H9 (cell line): ENCODE measurements around the gene SUMO2. TPM values are rescaled to one million over a fixed set of nuclear protein-coding genes. Genes with fewer than 3 reads are reported as not detected.

Experiments
- DNase-seq: peaks from one replicate; pipeline ENCODE4 v3.0.0-alpha.2; 2017
- H2AFZ ChIP-seq: one replicate; pipeline ENCODE4 v1.6.1; 2013; ENCODE audit warnings: mild to moderate bottlenecking, low read length, control low read depth, moderate library complexity
- H2AK5ac ChIP-seq: 2 replicates; pipeline ENCODE4 v1.6.1; 2013; ENCODE audit warnings: low read length, control low read depth, mixed read lengths; ENCODE audit not compliant: insufficient read length
- H2BK120ac ChIP-seq: one replicate; pipeline ENCODE4 v1.6.1; 2013; ENCODE audit warnings: low read depth, mild to moderate bottlenecking, low read length, control low read depth, inconsistent platforms; ENCODE audit not compliant: poor library complexity, severe bottlenecking
- H2BK12ac ChIP-seq: 2 replicates; pipeline ENCODE4 v1.6.1; 2013; ENCODE audit warnings: low read length, control low read depth, mixed read lengths, low read depth; ENCODE audit not compliant: insufficient read length
- H2BK15ac ChIP-seq: 2 replicates; pipeline ENCODE4 v1.6.1; 2013; ENCODE audit warnings: low read depth, low read length, control low read depth
- H2BK20ac ChIP-seq: one replicate; pipeline ENCODE4 v1.6.1; 2013; ENCODE audit warnings: low read depth, mild to moderate bottlenecking, low read length, control low read depth, inconsistent platforms; ENCODE audit not compliant: poor library complexity, severe bottlenecking
- H2BK5ac ChIP-seq: 2 replicates; pipeline ENCODE4 v1.6.1; 2013; ENCODE audit warnings: low read length, control low read depth, mixed read lengths; ENCODE audit not compliant: insufficient read length
- H3K14ac ChIP-seq: 2 replicates; pipeline ENCODE4 v1.6.1; 2013; ENCODE audit warnings: low read length, control low read depth; ENCODE audit not compliant: insufficient read depth
- H3K18ac ChIP-seq: 2 replicates; pipeline ENCODE4 v1.6.1; 2013; ENCODE audit warnings: low read depth, mild to moderate bottlenecking, mixed read lengths, low read length, control low read depth; ENCODE audit not compliant: insufficient read length
- H3K23ac ChIP-seq: 2 replicates; pipeline ENCODE4 v1.6.1; 2013; ENCODE audit warnings: low read length, control low read depth, mixed read lengths, low read depth; ENCODE audit not compliant: insufficient read length
- H3K23me2 ChIP-seq: 2 replicates; pipeline ENCODE4 v1.6.1; 2013; ENCODE audit warnings: low read depth, mild to moderate bottlenecking, mixed read lengths, low read length, control low read depth; ENCODE audit not compliant: insufficient read length, poor library complexity, severe bottlenecking
- H3K27ac ChIP-seq: 2 replicates; pipeline ENCODE4 v1.5.1; 2013; ENCODE audit warnings: low read length, control low read depth, mixed read lengths, low read depth; ENCODE audit not compliant: insufficient read length
- H3K27me3 ChIP-seq: 2 replicates; pipeline ENCODE4 v1.6.1; 2013; ENCODE audit warnings: low read length, control low read depth, inconsistent platforms; ENCODE audit not compliant: insufficient read depth
- H3K4ac ChIP-seq: 2 replicates; pipeline ENCODE4 v1.6.1; 2013; ENCODE audit warnings: low read depth, mild to moderate bottlenecking, control low read depth, inconsistent platforms, low read length, moderate library complexity
- H3K4me1 ChIP-seq: 2 replicates; pipeline ENCODE4 v1.6.1; 2013; ENCODE audit warnings: low read length, control low read depth, inconsistent platforms; ENCODE audit not compliant: insufficient read depth
- H3K4me2 ChIP-seq: 2 replicates; pipeline ENCODE4 v1.6.1; 2013; ENCODE audit warnings: low read length, control low read depth, mixed read lengths; ENCODE audit not compliant: insufficient read length, insufficient read depth
- H3K56ac ChIP-seq: 2 replicates; pipeline ENCODE4 v1.6.1; 2013; ENCODE audit warnings: low read depth, mild to moderate bottlenecking, mixed read lengths, low read length, control low read depth; ENCODE audit not compliant: insufficient read length
- H3K79me1 ChIP-seq: 2 replicates; pipeline ENCODE4 v1.6.1; 2013; ENCODE audit warnings: low read depth, mild to moderate bottlenecking, moderate library complexity, low read length, control low read depth, inconsistent platforms; ENCODE audit not compliant: insufficient read depth, poor library complexity, severe bottlenecking
- H3K79me2 ChIP-seq: 2 replicates; pipeline ENCODE4 v1.6.1; 2013; ENCODE audit warnings: low read length, control low read depth, inconsistent platforms; ENCODE audit not compliant: insufficient read depth
- H3K9ac ChIP-seq: 2 replicates; pipeline ENCODE4 v1.6.1; 2013; ENCODE audit warnings: low read length, control low read depth, mixed read lengths; ENCODE audit not compliant: insufficient read length; ENCODE audit errors: extremely low read depth
- H3K9me3 ChIP-seq: one replicate; pipeline ENCODE4 v1.6.1; 2013; ENCODE audit warnings: low read depth, low read length, inconsistent platforms; ENCODE audit not compliant: control insufficient read depth
- H3T11ph ChIP-seq: one replicate; pipeline ENCODE4 v1.6.1; 2013; ENCODE audit warnings: mild to moderate bottlenecking, low read length, control low read depth, inconsistent platforms
- H4K20me1 ChIP-seq: one replicate; pipeline ENCODE4 v1.6.1; 2013; ENCODE audit not compliant: control insufficient read depth, insufficient read length, insufficient read depth
- H4K5ac ChIP-seq: 2 replicates; pipeline ENCODE4 v1.6.1; 2013; ENCODE audit warnings: low read depth, mild to moderate bottlenecking, mixed read lengths, low read length, control low read depth; ENCODE audit not compliant: insufficient read length
- H4K8ac ChIP-seq: replicated peaks from 2 replicates; pipeline ENCODE4 v1.6.1; 2013; ENCODE audit warnings: low read length, control low read depth, mixed read lengths, low read depth; ENCODE audit not compliant: insufficient read length
- H4K91ac ChIP-seq: 2 replicates; pipeline ENCODE4 v1.6.1; 2013; ENCODE audit warnings: low read depth, mild to moderate bottlenecking, moderate library complexity, mixed read lengths, low read length, control low read depth; ENCODE audit not compliant: insufficient read length
- H3K27ac Mint-ChIP-seq, 3 experiments: 2 replicates in 2 of 3; 3 replicates in 1 of 3; pipeline ENCODE4 v1.8.0; 2020 to 2021; ENCODE audit warnings: mixed read lengths in 3 of 3, mild to moderate bottlenecking in 1 of 3, moderate library complexity in 1 of 3
- H3K27me3 Mint-ChIP-seq: 2 replicates; pipeline ENCODE4 v1.8.0; 2021; ENCODE audit warnings: low read depth, mild to moderate bottlenecking, moderate library complexity, mixed read lengths
- H3K36me3 Mint-ChIP-seq, 3 experiments: 2 replicates in 2 of 3; 3 replicates in 1 of 3; pipeline ENCODE4 v1.8.0; 2020 to 2021; ENCODE audit warnings: low read depth in 3 of 3, mixed read lengths in 3 of 3; ENCODE audit not compliant: insufficient read depth in 1 of 3
- H3K4me1 Mint-ChIP-seq, 2 experiments: 2 replicates each; pipeline ENCODE4 v1.8.0; 2020; ENCODE audit warnings: mixed read lengths in 2 of 2
- H3K4me3 Mint-ChIP-seq, 2 experiments: 2 replicates in 1 of 2; 3 replicates in 1 of 2; pipeline ENCODE4 v1.8.0; 2020 to 2021; ENCODE audit warnings: mild to moderate bottlenecking in 2 of 2, mixed read lengths in 2 of 2, moderate library complexity in 1 of 2
- H3K9me3 Mint-ChIP-seq, 2 experiments: 2 replicates in 1 of 2; 3 replicates in 1 of 2; pipeline ENCODE4 v1.8.0; 2020; ENCODE audit warnings: mild to moderate bottlenecking in 2 of 2, mixed read lengths in 2 of 2, moderate library complexity in 1 of 2
- WGBS: extraction: QIAGEN DNeasy Blood & Tissue Kit; methylation state at CpG from one replicate; pipeline ENCODE4 v1.1.7; 2013; ENCODE audit warnings: missing lambda C conversion rate, low lambda C conversion rate, mixed read lengths; ENCODE audit not compliant: insufficient read length; ENCODE audit errors: extremely low coverage; 5-methylcytosine and 5-hydroxymethylcytosine counted together
- total RNA-seq: library from RNA; stranded (reverse); gene quantifications from 2 replicates; pipeline ENCODE4 v1.2.1, GENCODE V29; 2021
- TF ChIP-seq, protein P1 (sequence below): fragments of 200-600 bp; sonication (generic); conservative IDR thresholded peaks from 3 replicates; pipeline ENCODE4 v1.8.0; 2021; ENCODE audit warnings: antibody characterized with exemption, mild to moderate bottlenecking

SUMO2 gene
- total RNA-seq, 1 experiment from 2014 or later = 813 TPM

DNA sequence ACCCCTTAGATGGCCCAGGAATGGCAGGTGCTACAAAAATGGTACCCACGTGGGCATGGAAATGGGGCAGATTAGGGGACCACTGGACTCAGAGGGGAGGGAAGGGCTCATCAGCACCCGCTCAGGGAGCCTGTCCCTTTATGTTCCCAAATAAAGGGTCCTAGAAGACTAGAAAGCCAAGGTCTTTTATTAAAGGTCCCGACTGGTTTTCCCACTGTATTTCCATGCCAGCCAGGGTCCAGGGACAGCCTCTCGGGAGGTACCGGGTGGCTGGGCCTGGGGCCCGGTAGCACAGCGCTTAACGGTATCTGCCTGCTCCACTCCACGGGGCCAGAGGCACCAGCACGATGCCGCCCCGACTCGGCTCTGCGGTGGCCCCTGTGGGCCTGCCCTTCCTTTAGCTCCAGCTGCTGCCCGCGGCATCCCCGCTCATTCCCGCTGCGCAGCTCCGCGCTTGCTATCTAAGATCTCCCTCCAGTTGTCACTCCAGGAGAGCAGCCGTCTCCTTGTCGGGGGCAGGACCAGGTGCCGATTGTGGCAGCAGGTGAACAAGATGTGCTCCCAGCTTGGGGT lies 52.6 kb downstream of the SUMO2 start:
- Histone ChIP-seq H3K27ac (no peak overlapping the region), H3K9me3 (no peaks in the 10 kb centered on the region), H2BK12ac (no peak overlapping the region), H2AK5ac (no peak overlapping the region), H3K4ac (no peak overlapping the region), H3K79me2 (no peaks in the 10 kb centered on the region), H3K23ac (no peak overlapping the region), H2BK5ac (no peak overlapping the region), H2AFZ (no peak overlapping the region), H3K14ac (no peak overlapping the region), H4K5ac (no peak overlapping the region), H2BK15ac (no peak overlapping the region), H4K20me1 (peaks cover 4% of the 10 kb centered on the region), H2BK120ac (no peak overlapping the region), H4K91ac (no peak overlapping the region), H2BK20ac (no peak overlapping the region), H3K56ac (no peak overlapping the region), H3T11ph (no peak overlapping the region), H4K8ac (no peak overlapping the region), H3K4me2 (peak overlapping the region; percentile 49), H3K23me2 (peaks cover 8% of the 10 kb centered on the region), H3K27me3 (no peaks in the 10 kb centered on the region), H3K18ac (no peak overlapping the region), H3K9ac (no peak overlapping the region), H3K79me1 (no peaks in the 10 kb centered on the region), H3K4me1 (no peaks in the 10 kb centered on the region)
- WGBS = no CpG with 5 or more reads among the region's 24 CpGs
- H3K36me3 Mint-ChIP-seq = peaks cover 6 to 23% (median 22%) of the 10 kb centered on the region in 3 experiments
- H3K4me1 Mint-ChIP-seq = peaks cover 12 to 17% of the 10 kb centered on the region in 2 experiments
- no peaks in the 10 kb centered on the region for H3K9me3 Mint-ChIP-seq
- no peaks in the 10 kb centered on the region; the same call in 1 of the 2 replicates for H3K27me3 Mint-ChIP-seq
- TF ChIP-seq, protein P1, sequence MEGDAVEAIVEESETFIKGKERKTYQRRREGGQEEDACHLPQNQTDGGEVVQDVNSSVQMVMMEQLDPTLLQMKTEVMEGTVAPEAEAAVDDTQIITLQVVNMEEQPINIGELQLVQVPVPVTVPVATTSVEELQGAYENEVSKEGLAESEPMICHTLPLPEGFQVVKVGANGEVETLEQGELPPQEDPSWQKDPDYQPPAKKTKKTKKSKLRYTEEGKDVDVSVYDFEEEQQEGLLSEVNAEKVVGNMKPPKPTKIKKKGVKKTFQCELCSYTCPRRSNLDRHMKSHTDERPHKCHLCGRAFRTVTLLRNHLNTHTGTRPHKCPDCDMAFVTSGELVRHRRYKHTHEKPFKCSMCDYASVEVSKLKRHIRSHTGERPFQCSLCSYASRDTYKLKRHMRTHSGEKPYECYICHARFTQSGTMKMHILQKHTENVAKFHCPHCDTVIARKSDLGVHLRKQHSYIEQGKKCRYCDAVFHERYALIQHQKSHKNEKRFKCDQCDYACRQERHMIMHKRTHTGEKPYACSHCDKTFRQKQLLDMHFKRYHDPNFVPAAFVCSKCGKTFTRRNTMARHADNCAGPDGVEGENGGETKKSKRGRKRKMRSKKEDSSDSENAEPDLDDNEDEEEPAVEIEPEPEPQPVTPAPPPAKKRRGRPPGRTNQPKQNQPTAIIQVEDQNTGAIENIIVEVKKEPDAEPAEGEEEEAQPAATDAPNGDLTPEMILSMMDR = no peak
- DNase-seq = no peak
- peak overlapping the region; percentile 85 to 92 for H3K4me3 Mint-ChIP-seq
- H3K27ac Mint-ChIP-seq = peak overlapping the region in 2 of 3 experiments; percentile 81 to 93; a peak in 4 of 7 replicates
